Lung (tissue), 12 donors: Measurements from ENCODE around the gene CACNA1D. TPM values are rescaled to one million over a fixed set of nuclear protein-coding genes. Genes with fewer than 3 reads are reported as not detected.

Experiments used
- ATAC-seq: fragments of 200-7000 bp; cut with Tn5 transposase; one replicate; pipeline ENCODE4 v1.9.1; 2020; ENCODE audit warnings: moderate number of reproducible peaks; ENCODE audit not compliant: insufficient read depth, low FRiP score
- DNase-seq, 3 donors: peaks; one replicate each; pipeline ENCODE4 v3.0.0-alpha.2; 2013 to 2017
- H3K27ac ChIP-seq, 2 donors: one replicate each; pipeline ENCODE4 v1.5.1; 2013; ENCODE audit warnings: mild to moderate bottlenecking in 2 of 2, moderate library complexity in 2 of 2, control low read depth in 1 of 2, inconsistent platforms in 1 of 2, low read depth in 1 of 2, low read length in 1 of 2
- H3K27me3 ChIP-seq, 3 donors: one replicate each; pipeline ENCODE4 v1.5.1; 2013; ENCODE audit warnings: low read length in 2 of 3; ENCODE audit not compliant: control insufficient read depth in 3 of 3, insufficient read depth in 3 of 3
- H3K36me3 ChIP-seq, 4 donors: one replicate each; pipeline ENCODE4 v1.5.1; 2013; ENCODE audit warnings: low read length in 4 of 4, mild to moderate bottlenecking in 1 of 4, moderate library complexity in 1 of 4; ENCODE audit not compliant: control insufficient read depth in 4 of 4, insufficient read depth in 4 of 4
- H3K4me1 ChIP-seq, 5 donors: one replicate each; pipeline ENCODE4 v1.5.1; 2013; ENCODE audit warnings: low read length in 5 of 5, mild to moderate bottlenecking in 2 of 5, moderate library complexity in 1 of 5; ENCODE audit not compliant: control insufficient read depth in 5 of 5, insufficient read depth in 5 of 5
- H3K4me3 ChIP-seq: one replicate; pipeline ENCODE4 v1.5.1; 2013; ENCODE audit warnings: mild to moderate bottlenecking, control low read depth, moderate library complexity
- H3K9ac ChIP-seq, 2 donors: one replicate each; pipeline ENCODE4 v1.5.1; 2013; ENCODE audit warnings: low read length in 2 of 2, control low read depth in 1 of 2; ENCODE audit not compliant: insufficient read depth in 1 of 2
- H3K9me3 ChIP-seq, 4 donors: one replicate each; pipeline ENCODE4 v1.5.1; 2013; ENCODE audit warnings: low read length in 3 of 4, mild to moderate bottlenecking in 1 of 4, moderate library complexity in 1 of 4; ENCODE audit not compliant: control insufficient read depth in 4 of 4, insufficient read depth in 3 of 4
- CTCF ChIP-seq: IDR thresholded peaks from 2 replicates; pipeline ENCODE4 v1.5.1; 2012; ENCODE audit warnings: mild to moderate bottlenecking; ENCODE audit errors: control extremely low read depth, extremely low read depth
- WGBS, 2 donors: extraction: QIAGEN DNeasy Blood & Tissue Kit; methylation state at CpG; one replicate each; pipeline ENCODE4 v1.1.7; 2013; 5-methylcytosine and 5-hydroxymethylcytosine counted together
- polyA plus RNA-seq, 2 donors: library from polyadenylated mRNA; stranded (reverse); fragments of 200-250 nt; gene quantifications; one replicate each; pipeline ENCODE4 v1.2.1, GENCODE V29; 2013
- total RNA-seq, 2 donors: library from RNA; depleted of rRNA in 1 of 2; stranded (reverse); fragments of >200 nt in 1 of 2; gene quantifications; one replicate each; pipeline ENCODE4 v1.2.1, GENCODE V29; 2014 to 2021
- donor health status: control.
- donor health status: control.
- donor health status: Bipolar disorder and iron deficiency.
- donor health status: healthy.
- donor health status: DM: yes; HTN: yes; CAD: no.

Gene CACNA1D
- total and polyA plus RNA-seq, 4 donors, result 2.7 to 96.8 (median 23.1) TPM

- peaks cover 0 to 15% (median 13%) of the 10 kb centered on the region in 4 donors for H3K36me3 ChIP-seq
- no peaks in the 10 kb centered on the region for H3K9me3 ChIP-seq
- no peaks in the 10 kb centered on the region for H3K27me3 ChIP-seq
- H3K4me1 ChIP-seq, result peaks cover 0 to 6% (median 3%) of the 10 kb centered on the region in 5 donors
- no peak overlapping the region for H3K9ac ChIP-seq
- TF ChIP-seq CTCF, result no peak
- ATAC-seq (no peak), DNase-seq (no peak)
- H3K4me3 ChIP-seq, result no peak overlapping the region
- WGBS, 2 donors, result 79 to 82% methylated on average over 21 of the region's 21 CpGs
- H3K27ac ChIP-seq, result no peak overlapping the region
Observed at GRCh38 chr3:53820756-53821580, 326.6 kb downstream of the CACNA1D start.

- Histone ChIP-seq H3K27me3 (no peaks in the 10 kb centered on the region), H3K9me3 (no peaks in the 10 kb centered on the region), H3K9ac (no peak overlapping the region), H3K36me3 (peaks cover 0 to 15% (median 12%) of the 10 kb centered on the region in 4 donors), H3K4me3 (no peak overlapping the region), H3K4me1 (peaks cover 0 to 6% (median 3%) of the 10 kb centered on the region in 5 donors), H3K27ac (no peak overlapping the region)
- no peak for ATAC-seq
- TF ChIP-seq CTCF, result no peak
- no peak for DNase-seq
- WGBS, 2 donors, result 64 to 69% methylated on average over 5 of the region's 5 CpGs
Observed at GRCh38 chr3:53821631-53822121, 327.3 kb downstream of the CACNA1D start.

- Histone ChIP-seq H3K9me3 (no peaks in the 10 kb centered on the region), H3K27ac (no peak overlapping the region), H3K4me3 (no peak overlapping the region), H3K36me3 (peaks cover 0 to 12% (median 9%) of the 10 kb centered on the region in 4 donors), H3K27me3 (no peaks in the 10 kb centered on the region), H3K9ac (no peak overlapping the region), H3K4me1 (peaks cover 0 to 6% (median 3%) of the 10 kb centered on the region in 5 donors)
- DNase-seq (no peak), ATAC-seq (no peak)
- TF ChIP-seq CTCF, result no peak
- WGBS, 2 donors, result 86 to 90% methylated on average over 14 of the region's 14 CpGs
Observed at GRCh38 chr3:53822331-53822741, 327.9 kb downstream of the CACNA1D start.
